Activated CD8-positive, alpha-beta memory T cell treated with anti-CD3 and anti-CD28 coated beads for 1 hour (primary cell): ENCODE results near the gene KLHL6.

Source experiments
- DNase-seq, 2 donors: peaks; one replicate each; pipeline ENCODE4 v3.0.0-alpha.2; 2020; ENCODE audit warnings: low read depth in 1 of 2; ENCODE audit errors: extremely low read depth in 1 of 2

KLHL6 gene

DNA sequence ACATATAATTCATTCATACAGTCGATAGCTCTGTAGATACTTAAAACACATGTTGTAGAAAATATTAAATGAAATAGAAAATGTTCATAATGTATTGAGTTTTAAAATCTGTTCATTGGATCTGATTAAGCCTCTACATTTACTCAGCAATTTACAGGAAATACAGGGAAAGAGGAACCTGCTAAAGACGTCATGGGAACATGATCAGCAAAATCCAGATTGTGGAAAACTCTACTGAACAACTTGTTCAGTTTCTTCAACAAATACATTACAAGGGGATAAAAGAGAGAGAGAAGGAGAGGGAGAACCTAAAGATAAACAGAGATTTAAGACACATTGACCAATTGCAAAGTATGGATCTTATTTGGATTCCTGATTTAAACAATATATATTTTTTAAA is 46.7 kb downstream of the KLHL6 start:
- no peak for DNase-seq

DNA sequence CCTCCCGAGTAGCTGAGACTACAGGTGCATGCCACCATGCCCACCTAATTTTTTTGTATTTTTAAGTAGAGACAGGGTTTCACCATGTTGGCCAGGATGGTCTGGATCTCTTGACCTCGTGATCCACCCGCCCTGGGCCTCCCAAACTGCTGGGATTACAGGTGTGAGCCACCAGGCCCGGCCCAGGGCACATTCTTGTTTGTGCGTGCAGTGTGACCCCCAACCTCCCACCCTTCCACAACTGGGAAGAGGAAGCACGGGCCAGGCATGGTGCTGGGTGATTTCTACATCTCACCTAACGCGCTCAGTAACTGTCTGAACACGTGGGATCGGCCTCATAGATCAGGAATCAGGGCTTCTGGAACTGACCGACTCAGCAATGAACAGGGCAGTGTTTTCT is 48.0 kb downstream of the KLHL6 start:
- no peak for DNase-seq

DNA sequence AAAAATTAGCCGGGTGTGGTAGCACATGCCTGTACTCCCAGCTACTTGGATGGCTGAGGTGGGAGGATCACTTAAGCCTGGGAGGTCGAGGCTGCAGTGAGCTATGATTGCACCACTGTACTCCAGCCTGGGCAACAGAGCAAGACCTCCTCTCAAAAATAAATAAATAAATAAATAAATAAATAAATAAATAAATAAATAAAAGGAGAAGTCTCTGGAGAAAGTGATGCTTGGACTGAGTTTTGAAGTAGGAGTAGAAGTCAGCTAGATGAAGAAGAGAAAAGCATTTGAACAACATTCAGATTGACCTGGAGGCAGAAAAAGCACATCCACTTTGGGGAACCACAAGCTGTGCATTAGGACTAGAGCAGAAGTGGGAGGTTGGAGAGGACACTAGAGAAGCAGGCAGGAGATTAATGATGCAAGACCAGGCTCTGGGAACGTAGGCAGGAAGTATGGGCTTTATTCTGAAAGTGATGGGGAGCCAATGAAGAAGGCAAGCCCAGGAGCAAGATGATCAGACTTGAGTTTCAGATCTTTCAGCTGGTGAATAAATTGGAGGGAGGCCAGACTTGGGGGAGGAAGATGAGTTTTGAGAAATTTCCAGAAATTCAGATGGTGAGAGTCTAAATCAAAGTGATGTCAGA is 48.7 kb downstream of the KLHL6 start:
- no peak for DNase-seq

DNA sequence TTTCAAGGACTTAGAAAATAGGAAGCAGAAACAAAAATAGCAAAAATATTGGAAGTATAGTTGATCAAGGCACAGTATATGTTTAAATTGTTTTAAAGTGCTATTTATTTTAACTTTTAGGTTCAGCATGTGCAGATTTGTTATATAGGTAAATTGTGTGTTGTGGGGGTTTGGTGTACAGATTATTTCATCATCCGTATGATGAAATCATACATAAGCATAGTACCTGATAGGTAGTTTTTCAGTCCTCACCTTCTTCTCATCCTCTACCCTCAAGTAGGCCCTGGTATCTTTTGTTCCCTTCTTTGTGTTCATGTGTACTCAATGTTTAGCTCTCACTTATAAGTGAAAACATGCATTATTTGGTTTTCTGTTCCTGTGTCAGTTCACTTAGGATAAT is 50.9 kb downstream of the KLHL6 start:
- DNase-seq: no peak

DNA sequence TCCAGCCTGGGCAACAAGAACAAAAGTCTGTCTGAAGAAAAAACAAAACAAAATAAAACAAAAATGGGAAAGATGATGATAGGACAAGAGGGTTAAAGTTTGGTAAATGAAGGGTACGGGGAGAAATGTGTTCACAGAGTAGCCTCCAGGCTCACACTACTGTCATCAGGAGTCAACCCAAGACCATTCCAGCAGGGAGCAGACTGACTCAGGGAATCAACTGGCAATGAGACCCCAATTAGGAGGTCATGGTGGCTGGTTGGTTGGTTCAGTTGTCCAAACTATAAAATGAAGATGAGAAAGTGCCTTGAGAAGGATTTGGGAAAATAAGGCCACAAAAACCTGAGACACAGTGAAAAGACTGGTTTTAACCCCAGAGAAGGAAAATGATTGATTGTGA is 51.8 kb downstream of the KLHL6 start:
- no peak for DNase-seq

DNA sequence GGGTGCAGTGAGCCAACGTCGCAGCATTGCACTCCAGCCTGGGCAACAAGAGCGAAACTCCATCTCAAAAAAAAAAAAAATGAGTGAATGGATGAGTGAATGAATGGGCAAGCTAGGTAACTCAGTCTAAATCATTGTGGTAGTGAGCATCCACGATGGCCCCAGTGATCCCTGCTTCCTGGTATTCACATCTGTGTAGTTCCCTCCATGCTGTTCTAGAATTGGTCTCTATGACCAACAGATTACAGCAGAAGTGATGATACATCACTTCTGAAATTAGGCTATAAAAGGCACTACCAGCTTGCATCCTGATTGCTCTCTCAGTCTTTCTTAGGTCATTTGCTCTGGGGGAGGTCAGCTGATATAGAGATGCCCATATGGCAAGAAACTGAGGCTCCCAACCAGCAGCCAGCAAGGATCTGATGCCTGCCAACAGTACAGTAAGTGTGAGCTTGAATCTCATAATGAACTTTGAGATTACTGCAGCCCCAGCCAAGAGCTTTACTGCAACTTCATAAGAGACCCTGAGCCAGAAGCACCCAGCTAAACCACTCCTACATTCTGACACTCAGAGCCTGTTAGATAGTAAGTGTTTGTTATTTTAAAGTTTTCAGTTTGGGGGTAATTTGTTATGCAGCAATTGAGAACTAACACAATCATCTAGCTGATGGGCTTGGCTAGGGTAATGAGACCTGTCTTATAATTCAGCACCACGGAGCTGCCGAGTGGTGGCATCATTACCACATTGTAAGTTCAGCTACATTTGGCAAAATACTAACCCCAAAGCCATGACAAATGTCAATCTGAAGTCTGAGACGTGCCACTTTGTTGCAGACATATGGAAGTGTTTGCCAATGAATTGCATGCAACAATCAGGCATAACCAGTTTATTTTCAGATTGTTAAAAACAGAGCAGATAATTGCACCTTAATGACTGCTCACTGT is 53.0 kb downstream of the KLHL6 start:
- DNase-seq: no peak

DNA sequence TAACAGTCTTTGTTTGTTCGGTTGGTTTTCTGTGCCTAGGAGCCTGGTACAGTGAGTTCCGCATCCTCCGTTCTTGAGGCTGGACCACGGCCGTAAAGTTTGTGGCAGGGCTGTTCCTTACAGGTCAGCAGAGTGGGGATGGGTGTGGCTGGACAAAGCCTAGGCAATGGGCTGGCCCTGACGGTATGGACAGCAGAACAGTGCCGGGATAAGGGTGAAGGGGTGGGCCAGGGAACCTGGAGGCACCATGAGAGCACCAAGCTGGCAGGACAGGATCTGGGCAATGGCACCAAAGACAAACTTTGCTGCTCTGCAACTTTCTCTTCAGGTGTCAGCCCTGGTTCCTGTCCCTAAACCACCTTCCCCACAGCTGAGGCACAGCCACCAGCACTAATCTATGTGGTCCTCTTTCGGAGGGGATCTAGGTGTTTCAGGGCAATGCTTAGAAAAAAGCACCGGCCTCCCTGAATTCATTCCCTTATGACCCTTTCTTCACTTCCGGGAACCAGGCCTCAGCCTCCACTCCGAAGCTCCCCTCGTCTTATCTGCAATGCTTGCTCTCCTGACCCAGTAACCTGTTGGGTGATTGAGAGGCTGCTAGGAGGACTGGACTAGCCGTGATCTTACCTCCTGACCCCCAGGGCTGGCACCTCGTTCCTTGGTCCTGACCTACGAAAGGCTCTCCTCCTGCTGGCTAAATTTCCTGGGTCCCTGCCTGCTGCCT is 54.4 kb downstream of the KLHL6 start:
- DNase-seq: no peak

DNA sequence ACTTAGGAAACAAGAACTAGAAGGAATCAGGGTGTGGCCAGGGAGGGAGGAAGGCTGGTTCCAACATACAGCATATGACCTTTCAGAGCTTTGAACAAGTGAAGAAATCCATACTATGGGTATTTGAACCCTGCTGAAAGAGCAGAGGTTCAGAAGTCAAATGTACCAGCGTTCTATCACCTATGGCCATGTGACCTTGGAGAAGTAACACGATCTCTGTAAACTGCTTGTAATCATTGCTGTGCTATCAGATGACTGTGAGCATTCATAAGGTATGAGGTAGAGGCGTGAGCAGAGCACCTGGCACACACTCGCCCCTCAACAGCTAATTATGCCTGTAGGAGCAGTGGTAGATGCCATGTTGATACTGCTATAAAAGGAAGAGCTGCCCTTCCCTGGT is 55.2 kb downstream of the KLHL6 start:
- no peak for DNase-seq

DNA sequence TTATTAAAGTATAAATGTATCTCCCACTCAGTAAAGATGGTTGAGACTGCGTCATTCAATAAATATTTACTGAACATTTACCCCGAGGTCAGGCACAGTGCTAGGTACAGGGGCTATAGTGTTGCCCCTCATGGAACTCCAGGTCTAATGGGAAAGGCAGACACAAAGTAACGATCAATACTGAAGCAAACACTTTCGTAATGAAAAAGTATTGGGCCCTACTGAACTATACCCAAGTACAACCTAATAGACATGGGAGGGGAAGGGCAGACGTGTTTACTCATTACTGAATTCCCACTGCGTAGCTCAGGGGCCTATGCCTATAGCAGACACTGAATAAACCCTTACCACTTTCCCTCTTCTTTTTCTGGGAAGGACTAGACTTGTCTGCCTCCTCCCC is 56.9 kb downstream of the KLHL6 start:
- no peak for DNase-seq

DNA sequence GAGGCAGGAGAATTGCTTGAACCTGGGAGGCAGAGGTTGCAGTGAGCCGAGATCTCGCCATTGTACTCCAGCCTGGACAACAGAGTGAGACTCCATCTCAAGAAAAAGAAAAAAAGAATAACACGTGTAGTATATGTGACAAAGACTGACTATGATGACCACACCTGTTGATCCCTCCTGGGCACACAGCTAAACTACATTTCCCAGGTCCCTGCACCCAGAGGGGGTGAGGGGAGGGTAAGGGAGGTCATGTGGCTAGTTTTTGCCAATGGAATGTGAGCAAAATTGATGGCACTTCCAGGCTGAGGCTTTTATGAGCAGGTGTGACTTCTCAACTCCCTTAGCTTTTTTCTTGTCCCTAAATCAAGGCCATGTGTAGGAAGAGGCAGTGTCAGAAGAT is 58.2 kb downstream of the KLHL6 start:
- no peak for DNase-seq

DNA sequence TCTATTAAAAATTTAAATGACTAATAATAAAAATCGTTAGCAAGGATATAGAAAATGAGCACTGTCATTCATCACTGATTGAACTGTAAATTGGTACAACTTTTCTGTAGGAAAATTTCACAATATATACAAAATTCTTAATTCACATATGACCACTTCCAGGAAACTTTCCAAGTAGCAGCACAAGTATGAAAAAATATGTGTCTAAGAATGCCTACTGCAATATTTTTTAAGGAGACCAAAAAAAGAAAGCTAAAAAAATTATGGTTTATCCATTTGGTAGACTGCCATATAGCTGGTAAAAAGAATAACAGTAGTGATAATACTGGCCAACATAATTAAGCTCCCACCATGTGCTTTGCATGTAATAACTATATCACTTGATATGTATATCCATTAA is 59.2 kb downstream of the KLHL6 start:
- no peak for DNase-seq

DNA sequence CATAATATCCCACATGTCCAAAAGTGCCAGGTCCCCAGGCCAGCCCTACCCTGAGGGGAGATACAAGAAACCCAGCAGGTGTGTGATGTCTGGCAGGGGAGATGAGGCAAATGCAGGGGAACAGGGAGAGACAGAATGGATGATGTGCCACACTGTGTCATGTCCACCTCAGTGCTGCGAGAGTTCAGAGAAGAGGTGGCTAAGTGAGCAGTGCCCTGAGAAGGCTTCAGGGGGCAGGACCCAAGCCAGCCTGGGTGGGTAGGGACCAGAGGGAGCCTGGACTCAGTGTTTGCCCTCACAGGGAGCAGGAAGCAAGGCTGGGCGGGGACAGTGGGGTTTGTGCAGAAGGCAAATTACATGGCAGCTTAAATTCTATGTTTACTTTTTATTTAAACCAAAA is 61.2 kb downstream of the KLHL6 start:
- DNase-seq: no peak

DNA sequence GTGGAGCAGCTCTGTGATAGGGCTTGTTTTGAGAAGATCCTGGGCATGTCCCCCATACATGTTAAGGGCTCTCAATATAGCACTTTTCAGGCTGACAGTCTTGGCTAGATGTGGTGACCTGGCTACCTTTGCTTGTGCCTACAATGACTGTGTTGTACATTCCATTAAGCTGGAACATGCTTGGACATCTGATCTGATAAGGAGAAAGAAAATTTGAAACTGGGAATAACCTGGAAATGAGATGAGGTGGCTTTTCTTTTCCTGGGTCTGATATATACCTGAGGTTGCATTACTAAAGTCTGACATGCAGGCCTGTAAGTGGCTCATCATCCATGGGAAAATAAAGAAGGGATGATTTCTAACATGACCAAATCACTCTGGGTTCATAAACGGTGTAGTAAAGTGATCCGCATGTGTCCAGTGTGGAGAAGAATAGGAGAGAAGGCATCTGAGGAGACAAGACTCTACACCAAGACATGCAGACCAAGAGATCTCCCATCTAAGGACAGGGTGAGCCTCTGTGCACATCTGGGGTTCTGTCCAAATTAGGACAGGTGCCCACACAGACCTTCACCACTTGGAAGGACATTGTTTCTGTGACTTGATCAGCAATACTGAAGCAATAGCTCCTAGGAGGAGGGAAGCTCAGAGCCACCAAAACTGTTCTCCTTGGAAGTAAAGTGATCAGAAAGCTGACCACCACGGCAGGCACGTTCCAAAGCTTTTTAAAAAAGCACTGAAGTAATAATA is 62.0 kb downstream of the KLHL6 start:
- DNase-seq: no peak

DNA sequence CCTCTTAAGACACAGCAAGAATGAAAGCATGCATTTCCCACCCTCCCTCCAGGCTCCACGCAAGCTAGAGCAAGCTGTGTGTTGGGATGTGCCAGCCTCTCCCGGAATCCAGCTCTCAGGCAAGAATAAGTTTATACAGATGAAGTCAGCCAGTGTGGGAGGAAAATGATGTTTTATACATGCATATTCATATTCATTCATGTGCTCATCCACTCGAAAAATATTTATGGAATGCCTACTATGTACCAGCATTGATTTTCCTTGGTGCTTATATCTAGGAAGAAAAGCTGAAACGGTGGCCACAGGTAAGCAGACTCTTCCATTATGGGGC is 62.7 kb downstream of the KLHL6 start:
- no peak for DNase-seq

DNA sequence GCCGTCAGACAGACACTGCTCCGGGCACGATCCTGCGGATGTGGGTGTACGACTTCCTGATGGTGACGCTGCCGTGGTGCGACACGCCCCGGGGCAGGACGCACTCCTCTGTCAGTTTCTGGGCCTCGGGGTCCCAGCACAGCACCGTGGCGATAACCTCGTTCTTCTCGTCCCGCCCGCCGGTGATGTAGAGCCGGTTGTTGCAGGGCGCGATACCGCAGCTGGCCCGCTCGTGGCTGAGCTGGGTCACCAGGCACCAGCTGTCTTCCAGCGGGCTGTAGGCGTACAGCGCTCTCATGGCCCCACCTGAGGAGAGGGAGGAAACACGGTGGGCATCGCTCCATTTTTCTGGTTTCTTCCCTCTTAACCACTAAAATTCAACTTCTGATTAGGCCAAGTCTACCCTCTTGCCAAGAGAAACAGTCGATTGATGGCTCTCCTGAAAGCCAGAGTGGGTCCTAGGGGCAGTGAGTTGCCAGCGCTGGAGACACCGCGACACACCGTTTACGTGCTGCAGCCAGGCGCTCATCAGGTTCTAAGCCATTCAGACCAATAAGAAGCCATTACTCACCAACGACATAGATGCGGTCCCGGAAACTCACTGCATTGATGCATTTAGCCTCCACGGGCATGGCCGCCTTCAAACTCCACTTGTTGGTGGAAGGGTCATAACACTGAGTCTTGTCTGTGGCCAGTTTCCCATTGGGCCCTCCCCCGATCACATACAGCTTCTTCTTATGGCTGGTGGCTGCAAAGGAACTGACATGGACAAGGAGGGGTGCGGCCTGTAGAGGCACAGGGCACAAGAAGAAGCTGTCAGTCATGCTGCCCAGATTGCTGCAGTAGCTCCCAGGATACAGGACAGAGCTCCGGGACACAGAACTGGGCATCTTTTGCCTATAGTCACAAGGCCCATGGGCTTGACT is 63.3 kb downstream of the KLHL6 start:
- no peak for DNase-seq

DNA sequence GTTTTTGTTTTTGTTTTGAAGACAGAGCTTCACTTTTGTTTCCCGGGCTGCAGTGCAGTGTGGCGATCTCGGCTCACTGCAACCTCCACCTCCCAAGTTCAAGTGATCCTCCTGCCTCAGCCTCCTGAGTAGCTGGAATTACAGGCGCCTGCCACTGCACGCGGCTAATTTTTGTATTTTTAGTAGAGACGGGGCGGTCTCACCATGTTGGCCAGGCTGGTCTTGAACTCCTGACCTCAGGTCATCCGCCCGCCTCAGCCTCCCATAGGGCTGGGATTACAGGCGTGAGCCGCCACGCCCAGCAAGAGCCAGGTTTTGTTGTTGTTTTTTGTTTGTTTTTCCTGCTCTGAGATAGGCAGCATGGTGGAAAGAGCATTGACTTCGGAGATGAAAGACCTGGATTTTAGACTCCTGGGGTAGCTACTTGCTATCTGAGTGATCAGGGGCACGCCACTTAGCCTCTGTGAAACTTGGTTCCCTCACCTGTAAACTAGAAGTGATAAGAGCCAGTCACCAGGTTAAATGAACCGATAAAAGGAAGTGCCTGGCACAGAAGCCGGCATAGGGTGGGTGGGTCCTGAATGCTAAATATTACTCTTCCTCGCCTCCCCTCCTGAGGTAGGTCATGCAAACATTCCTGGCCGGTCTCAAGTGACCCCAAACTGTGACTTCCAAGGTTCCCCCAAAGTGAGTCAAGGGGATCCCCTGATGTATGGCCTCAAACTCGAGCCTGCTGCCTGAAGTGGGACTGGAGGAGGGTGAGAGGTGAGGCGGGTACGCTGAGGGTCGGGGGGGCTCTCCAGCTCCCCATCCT is 64.2 kb downstream of the KLHL6 start:
- no peak for DNase-seq

DNA sequence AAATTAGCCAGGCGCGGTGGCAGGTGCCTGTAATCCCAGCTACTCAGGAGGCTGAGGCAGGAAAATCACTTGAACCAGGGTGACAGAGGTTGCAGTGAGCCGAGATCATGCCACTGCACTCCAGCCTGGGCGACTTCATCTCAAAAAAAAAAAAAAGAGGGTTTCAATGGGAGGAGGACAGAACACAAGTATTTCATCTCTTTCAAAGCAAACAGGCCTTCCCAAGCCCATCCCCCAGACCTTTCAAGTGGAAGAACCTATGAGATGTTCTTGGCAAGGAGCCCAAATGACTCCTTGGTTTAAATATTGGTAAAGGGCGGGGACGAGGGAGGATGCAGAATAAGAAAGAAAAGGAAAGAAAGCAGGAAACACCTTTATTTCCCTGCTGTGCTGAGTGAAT is 64.9 kb downstream of the KLHL6 start:
- no peak for DNase-seq

DNA sequence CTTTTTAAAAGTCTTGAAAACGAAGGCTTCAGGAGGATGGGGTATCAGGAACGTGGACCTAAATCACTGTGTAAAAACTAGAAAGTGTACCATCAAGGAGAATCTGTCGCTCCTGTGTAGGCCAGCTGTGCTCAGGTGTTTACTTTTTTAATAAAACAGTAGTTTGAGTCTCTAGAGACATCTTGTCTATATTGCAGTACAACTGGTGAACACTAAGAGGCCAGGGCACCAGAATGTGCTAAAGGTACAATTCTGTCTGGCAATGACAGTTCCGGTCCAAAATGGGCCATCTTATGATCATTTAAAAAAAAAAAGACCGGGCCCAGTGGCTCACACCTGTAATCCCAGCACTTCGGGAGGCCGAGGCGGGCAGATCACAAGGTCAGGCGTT is 65.3 kb downstream of the KLHL6 start:
- DNase-seq: no peak

DNA sequence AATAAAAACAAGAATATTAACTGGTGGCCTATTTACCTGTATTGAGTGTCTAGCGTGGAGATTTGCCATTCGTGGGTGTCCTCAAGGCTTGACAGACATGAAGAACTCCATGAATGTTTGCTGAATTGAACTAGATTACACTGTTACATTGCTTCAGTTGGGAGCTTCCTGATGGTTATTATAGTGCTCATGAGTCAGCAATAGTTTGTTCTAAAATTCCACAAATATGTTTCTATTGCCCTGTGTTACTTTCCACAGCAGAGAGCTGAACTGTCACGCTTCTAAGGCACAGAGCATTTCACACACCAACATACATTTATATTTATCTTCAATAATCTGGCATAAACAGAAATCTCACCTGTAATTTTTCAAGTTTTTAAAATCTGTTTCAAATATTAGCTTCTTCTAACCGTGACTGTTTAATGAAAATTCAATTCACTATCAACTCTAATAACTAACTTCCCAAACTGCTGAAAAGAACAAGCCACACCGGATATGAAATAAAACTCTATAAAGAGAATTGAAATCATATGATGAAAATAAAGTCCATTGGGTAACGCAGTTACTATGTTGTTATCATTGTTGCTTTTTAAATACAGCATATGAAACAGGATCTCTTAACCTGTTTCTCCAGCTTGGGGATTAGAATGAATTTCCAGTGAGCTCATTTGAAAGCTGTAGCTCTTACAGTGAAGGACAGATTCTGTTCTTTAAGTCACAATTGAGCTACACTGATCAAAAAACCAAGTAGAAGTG is 65.9 kb downstream of the KLHL6 start:
- no peak for DNase-seq
